HepG2 (cell line): ENCODE data around the gene TBC1D20. TPM values are rescaled to one million over a fixed set of nuclear protein-coding genes. Genes with fewer than 3 reads are reported as not detected.

Experiments used
- ATAC-seq: fragments of 200-7000 bp; cut with Tn5 transposase; 3 replicates; pipeline ENCODE4 v1.9.1; 2020; ENCODE audit warnings: mild to moderate bottlenecking, moderate library complexity
- BruUV-seq: library from RNA; stranded (reverse); fragments of 400-500 nt; replicated peaks from 2 replicates; lab custom pipeline; 2021; lab: Mats Ljungman, UMichigan
- CTCF ChIA-PET: fragments of 300-600 bp; formaldehyde crosslinking; extraction: SDS; loops from one replicate; lab custom pipeline; 2021; ENCODE audit warnings: low total read pairs, inconsistent platforms, low intra/inter-chr PET ratio; lab: Yijun Ruan, JAX
- POLR2A ChIA-PET: fragments of 350-600 bp; sonication (Branson Sonifier 250); formaldehyde crosslinking; loops from one replicate; lab custom pipeline; 2020; ENCODE audit warnings: antibody characterized with exemption, inconsistent platforms; lab: Yijun Ruan, JAX
- DNase-seq: peaks from one replicate; pipeline ENCODE4 v3.0.0-alpha.2; 2015; ENCODE audit warnings: low spot score
- FAIRE-seq: peaks from 3 replicates; lab custom pipeline; 2011; peaks lifted over from hg19 to GRCh38; lab: Jason Lieb, UNC
- H2AFZ ChIP-seq: one replicate; pipeline ENCODE4 v1.6.1; 2011; ENCODE audit warnings: low read length, inconsistent platforms
- H3K27ac ChIP-seq: fragments of 300-600 bp; 3 replicates; pipeline ENCODE4 v1.8.0; 2011; ENCODE audit warnings: mixed run types, mild to moderate bottlenecking, mixed read lengths, low read length, inconsistent platforms; ENCODE audit not compliant: insufficient read depth; ENCODE audit errors: extremely low read length
- H3K27me3 ChIP-seq, 2 experiments: fragments of 200-600 bp in 1 of 2; 2 replicates in 1 of 2; 3 replicates in 1 of 2; pipeline versions ENCODE4 v1.6.0 to v1.8.0; 2011; ENCODE audit warnings: low read length in 2 of 2, mild to moderate bottlenecking in 2 of 2, moderate library complexity in 2 of 2, inconsistent platforms in 1 of 2; ENCODE audit not compliant: insufficient read depth in 2 of 2, control insufficient read depth in 1 of 2
- H3K36me3 ChIP-seq, 2 experiments: fragments of 200-600 bp in 1 of 2; replicated peaks in 1 of 2; 2 replicates in 1 of 2; 3 replicates in 1 of 2; pipeline versions ENCODE4 v1.5.1 to v1.8.0; 2011; ENCODE audit warnings: low read length in 2 of 2, inconsistent platforms in 1 of 2; ENCODE audit not compliant: insufficient read depth in 2 of 2, control insufficient read depth in 1 of 2
- H3K4me1 ChIP-seq: 2 replicates; pipeline ENCODE4 v1.5.1; 2012; ENCODE audit warnings: low read length, inconsistent platforms; ENCODE audit not compliant: insufficient read depth
- H3K4me2 ChIP-seq: 2 replicates; pipeline ENCODE4 v1.6.0; 2011; ENCODE audit warnings: low read depth, low read length, inconsistent platforms
- H3K4me3 ChIP-seq, 3 experiments: fragments of 200-600 bp in 1 of 3; sonication (generic), shearing (Covaris generic) in 1 of 3; replicated peaks in 1 of 3; 2 replicates each; pipeline ENCODE4 v1.5.1; 2011 to 2016; ENCODE audit warnings: low read length in 3 of 3, inconsistent platforms in 2 of 3, low read depth in 2 of 3, mild to moderate bottlenecking in 2 of 3, control low read depth in 1 of 3, mixed read lengths in 1 of 3; ENCODE audit not compliant: insufficient read depth in 1 of 3
- H3K79me2 ChIP-seq: one replicate; pipeline ENCODE4 v1.6.1; 2011; ENCODE audit warnings: low read length, inconsistent platforms; ENCODE audit not compliant: insufficient read depth
- H3K9ac ChIP-seq: 2 replicates; pipeline ENCODE4 v1.6.0; 2011; ENCODE audit warnings: mild to moderate bottlenecking, low read depth, low read length, inconsistent platforms; ENCODE audit not compliant: insufficient read depth
- H3K9me3 ChIP-seq: 2 replicates; pipeline ENCODE4 v1.5.1; 2012; ENCODE audit warnings: mild to moderate bottlenecking, low read length
- H4K20me1 ChIP-seq: 2 replicates; pipeline ENCODE4 v1.6.0; 2011; ENCODE audit warnings: inconsistent platforms, mild to moderate bottlenecking, low read length, moderate library complexity; ENCODE audit not compliant: insufficient read depth
- ARNT ChIP-seq: fragments of 450-650 bp; IDR thresholded peaks from 2 replicates; pipeline ENCODE4 v1.6.1; 2017
- FOXM1 ChIP-seq: sonication (generic); formaldehyde crosslinking; IDR thresholded peaks from 2 replicates; pipeline ENCODE4 v1.5.0; 2020; ENCODE audit warnings: missing genetic modification reagents
- GLI4 ChIP-seq: sonication (generic); formaldehyde crosslinking; IDR thresholded peaks from 2 replicates; pipeline ENCODE4 v1.5.1; 2020; ENCODE audit warnings: missing genetic modification reagents, mild to moderate bottlenecking, moderate library complexity, borderline replicate concordance
- HCFC1 ChIP-seq: fragments of 150-350 bp; IDR thresholded peaks from 2 replicates; pipeline ENCODE4 v1.6.1; 2014; ENCODE audit warnings: low read depth, low read length
- NBN ChIP-seq: fragments of 450-650 bp; conservative IDR thresholded peaks from 2 replicates; pipeline ENCODE4 v1.6.1; 2017
- NCOA5 ChIP-seq: sonication (generic); formaldehyde crosslinking; IDR thresholded peaks from 2 replicates; pipeline ENCODE4 v1.4.0; 2020; ENCODE audit warnings: missing genetic modification reagents
- PHB2 ChIP-seq: fragments of 450-650 bp; IDR thresholded peaks from 2 replicates; pipeline ENCODE4 v1.6.1; 2018; ENCODE audit not compliant: partially characterized antibody
- PITX1 ChIP-seq: sonication (generic); formaldehyde crosslinking; IDR thresholded peaks from 2 replicates; pipeline ENCODE4 v1.5.1; 2020; ENCODE audit warnings: mild to moderate bottlenecking, missing genetic modification reagents
- TBP ChIP-seq: sonication (generic); formaldehyde crosslinking; IDR thresholded peaks from 2 replicates; pipeline ENCODE4 v1.5.0; 2020; ENCODE audit warnings: missing genetic modification reagents
- TEF ChIP-seq: sonication (generic); formaldehyde crosslinking; IDR thresholded peaks from 2 replicates; pipeline ENCODE4 v1.5.0; 2020; ENCODE audit warnings: missing genetic modification reagents
- WIZ ChIP-seq: sonication (generic); formaldehyde crosslinking; IDR thresholded peaks from 2 replicates; pipeline ENCODE4 v1.5.1; 2020; ENCODE audit warnings: mild to moderate bottlenecking, missing genetic modification reagents
- ZNF124 ChIP-seq: sonication (generic); formaldehyde crosslinking; IDR thresholded peaks from 2 replicates; pipeline ENCODE4 v1.4.0; 2020; ENCODE audit warnings: missing genetic modification reagents
- ZNF331 ChIP-seq: sonication (generic); formaldehyde crosslinking; IDR thresholded peaks from 2 replicates; pipeline ENCODE4 v1.4.0; 2020; ENCODE audit warnings: missing genetic modification reagents
- ZNF468 ChIP-seq: sonication (generic); formaldehyde crosslinking; IDR thresholded peaks from 2 replicates; pipeline ENCODE4 v1.8.0; 2022; ENCODE audit warnings: mild to moderate bottlenecking, moderate library complexity, missing genetic modification reagents
- ZNF567 ChIP-seq: sonication (generic); formaldehyde crosslinking; IDR thresholded peaks from 2 replicates; pipeline ENCODE4 v1.8.1; 2023; ENCODE audit warnings: mild to moderate bottlenecking, missing genetic modification reagents, borderline replicate concordance
- ZNF790 ChIP-seq: sonication (generic); formaldehyde crosslinking; IDR thresholded peaks from 2 replicates; pipeline ENCODE4 v1.8.0; 2022; ENCODE audit warnings: missing genetic modification reagents, mild to moderate bottlenecking, borderline replicate concordance
- ZNF792 ChIP-seq: IDR thresholded peaks from 2 replicates; pipeline ENCODE4 v1.6.1; 2016
- ZSCAN22 ChIP-seq: sonication (generic); formaldehyde crosslinking; IDR thresholded peaks from 2 replicates; pipeline ENCODE4 v1.4.0; 2020; ENCODE audit warnings: mild to moderate bottlenecking, missing genetic modification reagents
- WGBS: methylation state at CpG from one replicate; pipeline ENCODE4 v1.1.6; 2017; ENCODE audit warnings: low lambda C conversion rate; 5-methylcytosine and 5-hydroxymethylcytosine counted together
- in situ Hi-C: cut with HindIII; loops from 2 replicates; pipeline ENCODE4 v1.10.0; 2017; ENCODE audit warnings: low pct_unique_long_range_greater_than_20kb; ENCODE audit not compliant: extremely low pct_ligation_motif_present
- intact Hi-C: fragments of 100-400 bp; cut with micrococcal nuclease; formaldehyde crosslinking; loops from one replicate; pipeline ENCODE4 v1.10.0; 2022; ENCODE audit not compliant: unreplicated experiment
- polyA plus RNA-seq, 8 experiments: library from polyadenylated mRNA; depleted of rRNA in 3 of 8; stranded (reverse) in 7 of 8; unstranded in 1 of 8; fragments of >200 nt; fragmentation: Illumina TruSeq in 4 of 8; extraction: Trizol in 4 of 8; gene quantifications; 2 replicates each; pipeline versions ENCODE4 v1.2.1 to v1.2.3, GENCODE V29; 2011 to 2016; ENCODE audit warnings: low read depth in 4 of 8, missing spikeins in 1 of 8, mixed read lengths in 1 of 8; ENCODE audit not compliant: insufficient read depth in 1 of 8
- total RNA-seq, 5 experiments: library from RNA; depleted of rRNA; stranded (reverse); fragments of >200 nt; fragmentation: Illumina TruSeq; extraction: Trizol; gene quantifications; 2 replicates each; pipeline ENCODE4 v1.2.3, GENCODE V29; 2016; ENCODE audit warnings: low read depth in 1 of 5
- TF ChIP-seq, protein P1 (sequence below): IDR thresholded peaks from 2 replicates; pipeline ENCODE4 v1.6.1; 2016
- TF ChIP-seq, protein P2 (sequence below): sonication (generic); formaldehyde crosslinking; IDR thresholded peaks from 2 replicates; pipeline ENCODE4 v1.4.0; 2020; ENCODE audit warnings: missing genetic modification reagents, borderline replicate concordance

The TBC1D20 gene
- total and polyA plus RNA-seq, 2 of the 13 experiments (the other 11 are each of a cell fraction or from before 2014, with no cell fraction given): 36.6 to 47.1 TPM

DNA sequence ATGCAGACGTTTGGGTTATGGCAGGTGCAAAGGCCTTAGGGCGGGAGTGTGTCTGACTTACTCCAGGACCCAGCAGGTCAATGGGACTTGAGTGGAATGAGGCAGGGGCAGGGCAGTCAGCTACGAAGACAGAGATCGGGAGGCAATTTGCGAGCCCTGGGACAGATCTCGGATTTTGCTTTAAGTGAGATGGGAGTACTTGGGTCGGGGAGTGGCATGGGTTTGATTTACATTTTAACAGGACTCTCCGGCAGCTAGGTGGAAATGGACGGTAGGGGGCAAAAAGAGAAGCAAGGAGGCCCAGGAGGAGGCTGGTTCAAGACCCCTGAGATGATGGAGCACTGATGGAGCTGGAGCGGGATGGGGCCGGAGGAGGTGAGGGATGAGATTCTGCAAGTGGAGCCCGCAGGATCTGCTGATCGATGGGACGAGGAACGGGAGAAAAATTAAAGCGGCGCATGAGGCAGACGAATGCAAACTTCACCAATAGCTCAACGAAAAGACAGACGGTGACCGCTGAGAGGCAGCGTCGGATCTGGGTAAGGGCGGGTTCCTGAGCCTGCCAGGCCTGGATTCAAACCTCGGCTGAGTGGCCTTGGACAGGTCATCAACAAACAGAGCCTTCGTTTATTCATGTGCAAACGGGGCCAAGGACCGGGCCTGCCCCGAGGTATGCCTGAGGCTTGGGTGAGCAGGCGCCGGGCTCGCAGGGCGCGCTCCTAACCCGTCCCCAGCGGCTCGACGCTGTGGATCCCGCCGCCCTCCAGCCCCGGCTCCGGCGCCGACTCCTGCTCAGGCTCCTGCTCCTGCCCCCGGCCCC is 55.0 kb downstream of the TBC1D20 start:
- in situ Hi-C loops (no loop called here), intact Hi-C loops (loop anchor here (2.0 kb wide), 1 partner anchor 25 kb away; no protein-coding TSS in a partner anchor)
- H3K4me2 ChIP-seq: peak overlapping the region; percentile 98
- H3K27ac ChIP-seq: peak overlapping the region; percentile 96
- DNase-seq: peak; percentile 95
- peak overlapping the region; percentile 49 to 79 (median 57) for H3K4me3 ChIP-seq
- peak overlapping the region; percentile 89 for H3K9ac ChIP-seq
- peaks cover 50% of the 10 kb centered on the region for H3K79me2 ChIP-seq
- ChIA-PET CTCF (interaction anchor here (1.0 to 2.0 kb wide), 2 partner anchors 44 to 53 kb away, joined by 4 to 5 read pairs; no protein-coding TSS in a partner anchor), POLR2A (interaction anchor here (0.6 to 20.8 kb wide), 31 partner anchors 9 to 239 kb away, joined by 3 to 909 read pairs (median 5); partner anchors contain the start of genes CSNK2A1, NRSN2, SOX12 and TRIB3)
- no peaks in the 10 kb centered on the region; a peak in 1 of 5 replicates for H3K27me3 ChIP-seq
- 2% methylated on average over 36 of the region's 45 CpGs for WGBS
- peak; percentile 90 for ATAC-seq
- H3K4me1 ChIP-seq: peaks cover 81% of the 10 kb centered on the region
- FAIRE-seq: peak; percentile 23
- no peaks in the 10 kb centered on the region for H4K20me1 ChIP-seq
- BruUV-seq: TSS peak; percentile 89
- H3K9me3 ChIP-seq: no peaks in the 10 kb centered on the region
- peaks cover 8 to 25% of the 10 kb centered on the region in 2 experiments for H3K36me3 ChIP-seq
- H2AFZ ChIP-seq: no peak overlapping the region
- TF ChIP-seq TBP (CRISPR knock-in tag) (0 out of 2 replicates have a peak, but pooled peaks have one; percentile 16), NCOA5 (0 out of 2 replicates have a peak, but pooled peaks have one; percentile 65), ARNT (no peak), PITX1 (CRISPR knock-in tag) (peak; percentile 50; the same call in 1 of the 2 replicates), FOXM1 (no peak), HCFC1 (peak; percentile 43), PHB2 (no peak), ZNF331 (peak; percentile 90), ZSCAN22 (CRISPR knock-in tag) (no peak), GLI4 (peak; percentile 48; the same call in 1 of the 2 replicates), ZNF124 (0 out of 2 replicates have a peak, but pooled peaks have one; percentile 44), ZNF468 (CRISPR knock-in tag) (peak; percentile 94; the same call in 1 of the 2 replicates), TEF (CRISPR knock-in tag) (peak; percentile 89; the same call in 1 of the 2 replicates), ZNF567 (CRISPR knock-in tag) (peak; percentile 78; the same call in 1 of the 2 replicates), WIZ (CRISPR knock-in tag) (0 out of 2 replicates have a peak, but pooled peaks have one; percentile 51), NBN (no peak), ZNF792 (CRISPR knock-in tag) (peak; percentile 82; the same call in 1 of the 2 replicates), ZNF790 (no peak)
- TF ChIP-seq, protein P1, sequence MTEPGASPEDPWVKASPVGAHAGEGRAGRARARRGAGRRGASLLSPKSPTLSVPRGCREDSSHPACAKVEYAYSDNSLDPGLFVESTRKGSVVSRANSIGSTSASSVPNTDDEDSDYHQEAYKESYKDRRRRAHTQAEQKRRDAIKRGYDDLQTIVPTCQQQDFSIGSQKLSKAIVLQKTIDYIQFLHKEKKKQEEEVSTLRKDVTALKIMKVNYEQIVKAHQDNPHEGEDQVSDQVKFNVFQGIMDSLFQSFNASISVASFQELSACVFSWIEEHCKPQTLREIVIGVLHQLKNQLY (CRISPR knock-in tag): peak; percentile 56
- TF ChIP-seq, protein P2, sequence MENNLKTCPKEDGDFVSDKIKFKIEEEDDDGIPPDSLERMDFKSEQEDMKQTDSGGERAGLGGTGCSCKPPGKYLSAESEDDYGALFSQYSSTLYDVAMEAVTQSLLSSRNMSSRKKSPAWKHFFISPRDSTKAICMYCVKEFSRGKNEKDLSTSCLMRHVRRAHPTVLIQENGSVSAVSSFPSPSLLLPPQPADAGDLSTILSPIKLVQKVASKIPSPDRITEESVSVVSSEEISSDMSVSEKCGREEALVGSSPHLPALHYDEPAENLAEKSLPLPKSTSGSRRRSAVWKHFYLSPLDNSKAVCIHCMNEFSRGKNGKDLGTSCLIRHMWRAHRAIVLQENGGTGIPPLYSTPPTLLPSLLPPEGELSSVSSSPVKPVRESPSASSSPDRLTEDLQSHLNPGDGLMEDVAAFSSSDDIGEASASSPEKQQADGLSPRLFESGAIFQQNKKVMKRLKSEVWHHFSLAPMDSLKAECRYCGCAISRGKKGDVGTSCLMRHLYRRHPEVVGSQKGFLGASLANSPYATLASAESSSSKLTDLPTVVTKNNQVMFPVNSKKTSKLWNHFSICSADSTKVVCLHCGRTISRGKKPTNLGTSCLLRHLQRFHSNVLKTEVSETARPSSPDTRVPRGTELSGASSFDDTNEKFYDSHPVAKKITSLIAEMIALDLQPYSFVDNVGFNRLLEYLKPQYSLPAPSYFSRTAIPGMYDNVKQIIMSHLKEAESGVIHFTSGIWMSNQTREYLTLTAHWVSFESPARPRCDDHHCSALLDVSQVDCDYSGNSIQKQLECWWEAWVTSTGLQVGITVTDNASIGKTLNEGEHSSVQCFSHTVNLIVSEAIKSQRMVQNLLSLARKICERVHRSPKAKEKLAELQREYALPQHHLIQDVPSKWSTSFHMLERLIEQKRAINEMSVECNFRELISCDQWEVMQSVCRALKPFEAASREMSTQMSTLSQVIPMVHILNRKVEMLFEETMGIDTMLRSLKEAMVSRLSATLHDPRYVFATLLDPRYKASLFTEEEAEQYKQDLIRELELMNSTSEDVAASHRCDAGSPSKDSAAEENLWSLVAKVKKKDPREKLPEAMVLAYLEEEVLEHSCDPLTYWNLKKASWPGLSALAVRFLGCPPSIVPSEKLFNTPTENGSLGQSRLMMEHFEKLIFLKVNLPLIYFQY: peak; percentile 81
